ENCODE data around the gene GALR1. TPM values are rescaled to one million over a fixed set of nuclear protein-coding genes. Genes with fewer than 3 reads are reported as not detected.
A peak's percentile ranks its signal among the peaks of the same experiment; 100 is the strongest.

Gene GALR1
- total RNA-seq, 1 experiment from 2014 or later, result 0.11 TPM

DNA sequence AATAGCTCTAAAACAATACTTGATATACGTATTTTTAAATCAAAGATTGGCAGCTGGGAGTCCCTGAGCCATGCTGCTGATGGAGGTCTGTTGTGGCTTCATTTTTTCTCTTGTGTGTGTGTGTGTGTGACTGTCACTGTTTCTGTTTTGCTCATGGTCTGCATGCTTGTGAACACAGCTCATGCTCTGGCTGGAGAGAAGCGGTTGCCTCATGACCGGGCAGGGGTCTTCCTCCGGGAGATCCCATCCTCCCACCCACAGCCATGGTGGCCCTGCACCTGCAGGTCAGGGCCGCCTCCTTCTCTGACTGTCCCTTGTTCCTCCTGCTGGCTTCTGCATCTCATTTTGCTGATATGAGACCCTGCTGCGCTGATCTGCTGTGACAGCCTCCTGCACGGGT is 47.3 kb upstream of the GALR1 start (continued):
- TF ChIP-seq MXD4 (CRISPR knock-in tag; IDR thresholded peaks at IDR 0.05; ENCODE audit: borderline replicate concordance) (no peak), OVOL2 (CRISPR knock-in tag; IDR thresholded peaks at IDR 0.05; ENCODE audit: borderline replicate concordance) (no peak)

DNA sequence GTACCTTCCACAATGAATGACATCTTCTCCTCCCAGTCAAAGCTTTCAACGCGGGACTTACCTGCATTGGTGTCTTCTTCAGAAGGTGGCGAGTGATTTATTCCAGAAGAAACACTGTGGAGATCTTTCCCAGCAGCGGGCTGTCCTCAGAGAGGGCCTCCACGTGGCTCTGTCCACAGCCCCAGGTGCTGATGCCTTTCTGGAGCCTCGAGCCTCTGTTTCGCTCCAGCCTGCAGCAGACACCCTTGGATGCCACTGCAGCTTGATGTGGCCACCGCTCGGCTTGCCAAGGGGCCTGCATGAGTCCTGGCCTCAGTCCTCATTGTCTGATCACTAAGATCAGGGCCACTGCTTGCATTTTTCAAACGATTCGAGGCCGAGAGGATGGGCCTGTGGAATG is 46.6 kb upstream of the GALR1 start:
- DNase-seq (ENCODE audit: low spot score) (no peak), ATAC-seq (peak; percentile 42)
- no peaks in the 10 kb centered on the region for H3K27me3 Mint-ChIP-seq (ENCODE audit: low read depth)
- POLR2A ChIA-PET, result no interaction called here
- TF ChIP-seq ZNF416 (CRISPR knock-in tag; IDR thresholded peaks at IDR 0.05), result no peak
- TF ChIP-seq CREB1 (CRISPR knock-in tag; IDR thresholded peaks at IDR 0.05), result peak; percentile 36; the same call in 1 of the 2 replicates
- H3K27ac Mint-ChIP-seq, result no peak overlapping the region
- H3K9me3 Mint-ChIP-seq, result no peaks in the 10 kb centered on the region
- CTCF ChIA-PET, result interaction anchor here (1.0 to 2.7 kb wide), 2 partner anchors 9 to 401 kb away, joined by 4 to 11 read pairs; no protein-coding TSS in a partner anchor
- no peaks in the 10 kb centered on the region for H3K36me3 Mint-ChIP-seq
- no peak overlapping the region for H3K4me3 Mint-ChIP-seq
- H3K4me1 Mint-ChIP-seq, result peaks cover 7% of the 10 kb centered on the region

DNA sequence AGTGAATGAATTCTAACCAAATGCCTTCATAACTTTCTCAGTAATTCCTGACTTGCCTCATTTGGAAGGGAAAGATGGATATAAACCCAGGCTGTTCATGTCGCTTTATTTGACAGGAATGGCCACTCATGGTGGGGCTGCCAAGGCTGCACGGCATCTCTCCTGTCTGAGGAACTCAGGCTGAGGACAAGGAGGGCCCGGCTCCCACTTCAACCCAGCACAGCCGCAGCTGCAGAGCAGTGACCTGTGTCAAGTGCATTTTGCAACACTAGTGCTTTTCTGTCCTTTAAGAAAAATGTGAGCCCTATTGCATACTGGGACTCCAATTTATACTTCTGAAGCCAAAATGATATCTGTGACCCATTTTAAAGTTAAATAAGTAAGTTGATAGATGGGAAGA is 45.8 kb upstream of the GALR1 start:
- Mint-ChIP-seq H3K9me3 (no peaks in the 10 kb centered on the region), H3K27ac (no peak overlapping the region), H3K4me3 (no peak overlapping the region), H3K36me3 (no peaks in the 10 kb centered on the region), H3K4me1 (peaks cover 7% of the 10 kb centered on the region), H3K27me3 (ENCODE audit: low read depth) (no peaks in the 10 kb centered on the region)
- CTCF ChIA-PET, result interaction anchor here (2.7 kb wide), 1 partner anchor 8 kb away, joined by 11 read pairs; no protein-coding TSS in a partner anchor
- TF ChIP-seq EMX1 (CRISPR knock-in tag; IDR thresholded peaks at IDR 0.05) (no peak), CREB1 (CRISPR knock-in tag; IDR thresholded peaks at IDR 0.05) (no peak), HMGA2 (CRISPR knock-in tag; IDR thresholded peaks at IDR 0.05) (no peak), JAZF1 (CRISPR knock-in tag; IDR thresholded peaks at IDR 0.05) (no peak), TP53 (CRISPR knock-in tag; IDR thresholded peaks at IDR 0.05) (no peak)
- DNase-seq (ENCODE audit: low spot score) (no peak), ATAC-seq (no peak)
- POLR2A ChIA-PET, result no interaction called here

DNA sequence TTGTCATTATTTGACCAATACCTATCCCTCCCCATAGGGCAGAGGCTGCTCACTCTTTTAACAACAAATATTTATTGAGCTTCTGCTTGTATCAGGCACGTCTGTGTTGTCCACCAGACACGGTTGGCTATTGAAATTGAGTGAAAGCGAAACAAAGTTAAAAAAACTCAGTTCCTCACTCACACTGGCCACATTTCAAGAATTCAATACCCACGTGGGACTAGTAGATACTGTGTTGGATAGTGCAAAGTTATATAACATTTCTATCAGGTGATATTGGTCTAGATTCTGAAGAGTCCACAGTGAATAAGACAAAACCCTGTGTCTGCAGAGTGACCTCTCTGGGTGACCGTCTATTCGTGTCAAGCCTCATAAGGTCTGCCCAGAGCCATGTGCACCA is 43.9 kb upstream of the GALR1 start:
- CTCF ChIA-PET, result no interaction called here
- peaks cover 12% of the 10 kb centered on the region for H3K4me1 Mint-ChIP-seq
- H3K36me3 Mint-ChIP-seq, result no peaks in the 10 kb centered on the region
- H3K27ac Mint-ChIP-seq, result no peak overlapping the region
- no peaks in the 10 kb centered on the region for H3K27me3 Mint-ChIP-seq (ENCODE audit: low read depth)
- no peak for ATAC-seq
- no peak overlapping the region for H3K4me3 Mint-ChIP-seq
- TF ChIP-seq ZNF138 (CRISPR knock-in tag; conservative IDR thresholded peaks at IDR 0.05) (no peak), GTF2I (CRISPR knock-in tag; conservative IDR thresholded peaks at IDR 0.05) (no peak), ZNF671 (CRISPR knock-in tag; IDR thresholded peaks at IDR 0.05) (no peak), NFYB (CRISPR knock-in tag; conservative IDR thresholded peaks at IDR 0.05; ENCODE audit: low read depth) (no peak), ZNF263 (CRISPR knock-in tag; IDR thresholded peaks at IDR 0.05; ENCODE audit: low read depth) (no peak), IRF2 (CRISPR knock-in tag; IDR thresholded peaks at IDR 0.05; ENCODE audit: borderline replicate concordance, low read depth) (no peak), TEAD1 (CRISPR knock-in tag; IDR thresholded peaks at IDR 0.05) (no peak), SMAD3 (CRISPR knock-in tag; IDR thresholded peaks at IDR 0.05; ENCODE audit: borderline replicate concordance) (no peak), ZNF232 (CRISPR knock-in tag; IDR thresholded peaks at IDR 0.05) (no peak)
- TF ChIP-seq, protein P1, sequence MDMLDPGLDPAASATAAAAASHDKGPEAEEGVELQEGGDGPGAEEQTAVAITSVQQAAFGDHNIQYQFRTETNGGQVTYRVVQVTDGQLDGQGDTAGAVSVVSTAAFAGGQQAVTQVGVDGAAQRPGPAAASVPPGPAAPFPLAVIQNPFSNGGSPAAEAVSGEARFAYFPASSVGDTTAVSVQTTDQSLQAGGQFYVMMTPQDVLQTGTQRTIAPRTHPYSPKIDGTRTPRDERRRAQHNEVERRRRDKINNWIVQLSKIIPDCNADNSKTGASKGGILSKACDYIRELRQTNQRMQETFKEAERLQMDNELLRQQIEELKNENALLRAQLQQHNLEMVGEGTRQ (CRISPR knock-in tag; IDR thresholded peaks at IDR 0.05), result no peak
- TF ChIP-seq, protein P2, sequence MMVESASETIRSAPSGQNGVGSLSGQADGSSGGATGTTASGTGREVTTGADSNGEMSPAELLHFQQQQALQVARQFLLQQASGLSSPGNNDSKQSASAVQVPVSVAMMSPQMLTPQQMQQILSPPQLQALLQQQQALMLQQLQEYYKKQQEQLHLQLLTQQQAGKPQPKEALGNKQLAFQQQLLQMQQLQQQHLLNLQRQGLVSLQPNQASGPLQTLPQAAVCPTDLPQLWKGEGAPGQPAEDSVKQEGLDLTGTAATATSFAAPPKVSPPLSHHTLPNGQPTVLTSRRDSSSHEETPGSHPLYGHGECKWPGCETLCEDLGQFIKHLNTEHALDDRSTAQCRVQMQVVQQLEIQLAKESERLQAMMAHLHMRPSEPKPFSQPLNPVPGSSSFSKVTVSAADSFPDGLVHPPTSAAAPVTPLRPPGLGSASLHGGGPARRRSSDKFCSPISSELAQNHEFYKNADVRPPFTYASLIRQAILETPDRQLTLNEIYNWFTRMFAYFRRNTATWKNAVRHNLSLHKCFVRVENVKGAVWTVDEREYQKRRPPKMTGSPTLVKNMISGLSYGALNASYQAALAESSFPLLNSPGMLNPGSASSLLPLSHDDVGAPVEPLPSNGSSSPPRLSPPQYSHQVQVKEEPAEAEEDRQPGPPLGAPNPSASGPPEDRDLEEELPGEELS (CRISPR knock-in tag; IDR thresholded peaks at IDR 0.05), result no peak
- no peaks in the 10 kb centered on the region for H3K9me3 Mint-ChIP-seq
- no peak for DNase-seq (ENCODE audit: low spot score)
- POLR2A ChIA-PET, result no interaction called here
